Sigmoid colon (tissue), 7 donors: ENCODE measurements around the gene SH3PXD2B. TPM values are rescaled to one million over a fixed set of nuclear protein-coding genes. Genes with fewer than 3 reads are reported as not detected.

Experiments
- DNase-seq: peaks from one replicate; pipeline ENCODE4 v3.0.0-alpha.2; 2019
- H3K27ac ChIP-seq, 4 donors: fragments of 200-600 bp; sonication (generic); one replicate each; pipeline ENCODE4 v1.5.1; 2016 to 2019; ENCODE audit warnings: mild to moderate bottlenecking in 1 of 4
- H3K27me3 ChIP-seq, 3 donors: fragments of 200-600 bp; sonication (generic); one replicate each; pipeline ENCODE4 v1.5.1; 2019; ENCODE audit warnings: mild to moderate bottlenecking in 1 of 3
- H3K36me3 ChIP-seq, 4 donors: fragments of 200-600 bp; sonication (generic); one replicate each; pipeline ENCODE4 v1.5.1; 2016 to 2019
- H3K4me1 ChIP-seq, 4 donors: fragments of 200-600 bp; sonication (generic); one replicate each; pipeline ENCODE4 v1.5.1; 2017 to 2019
- H3K4me3 ChIP-seq, 4 donors: fragments of 200-600 bp; sonication (generic); one replicate each; pipeline ENCODE4 v1.5.1; 2017 to 2019; ENCODE audit warnings: mild to moderate bottlenecking in 2 of 4, moderate library complexity in 1 of 4
- H3K9me3 ChIP-seq, 4 donors: fragments of 200-600 bp in 3 of 4; sonication (generic) in 3 of 4; one replicate each; pipeline versions ENCODE4 v1.5.1 to v1.6.1; 2013 to 2019
- EP300 ChIP-seq, 4 donors: sonication (generic); formaldehyde crosslinking; IDR thresholded peaks; one replicate each; pipeline ENCODE4 v1.6.1; 2017; ENCODE audit warnings: antibody characterized with exemption in 4 of 4
- POLR2A ChIP-seq, 2 donors: fragments of 450-650 bp; IDR thresholded peaks; one replicate each; pipeline ENCODE4 v1.6.1; 2016; ENCODE audit warnings: antibody characterized with exemption in 2 of 2, mild to moderate bottlenecking in 2 of 2, moderate library complexity in 2 of 2
- POLR2AphosphoS5 ChIP-seq, 4 donors: sonication (generic); formaldehyde crosslinking; IDR thresholded peaks; one replicate each; pipeline ENCODE4 v1.6.1; 2017; ENCODE audit warnings: antibody characterized with exemption in 4 of 4
- WGBS, 2 donors: extraction: QIAGEN DNeasy Blood & Tissue Kit; methylation state at CpG; one replicate each; pipeline ENCODE4 v1.1.7; 2013; 5-methylcytosine and 5-hydroxymethylcytosine counted together
- intact Hi-C: fragments of 100-400 bp; cut with DNase I; formaldehyde crosslinking; loops from one replicate; pipeline ENCODE4 v1.15.1; 2023
- polyA plus RNA-seq, 3 donors: library from polyadenylated mRNA; stranded (reverse); fragments of 200-250 nt; gene quantifications; one replicate each; pipeline ENCODE4 v1.2.3, GENCODE V29; 2013
- total RNA-seq, 4 donors: library from RNA; depleted of rRNA; stranded (reverse); fragments of >200 nt; gene quantifications; one replicate each; pipeline ENCODE4 v1.1.0, GENCODE V29; 2016
- TF ChIP-seq, protein P1 (sequence below), 4 experiments: fragments of 450-650 bp in 3 of 4; fragments of 200-600 bp in 1 of 4; IDR thresholded peaks; one replicate each; pipeline ENCODE4 v1.5.1; 2016 to 2019; ENCODE audit warnings: antibody characterized with exemption in 4 of 4, mild to moderate bottlenecking in 3 of 4, moderate library complexity in 2 of 4
- donor health status: healthy with polysubstance abuse.
- donor health status: Bipolar disorder and iron deficiency.
- donor health status: healthy.

The SH3PXD2B gene
- total and polyA plus RNA-seq, 7 donors: 3.6 to 45.7 (median 19.3) TPM

- DNase-seq: no peak
- H3K27ac ChIP-seq: peak overlapping the region in 2 of 4 donors; percentile 93
- H3K4me1 ChIP-seq: peaks cover 0 to 30% (median 21%) of the 10 kb centered on the region in 4 donors
- WGBS, 2 donors: 76 to 79% methylated on average over 15 of the region's 15 CpGs
- H3K9me3 ChIP-seq: no peaks in the 10 kb centered on the region
- no peaks in the 10 kb centered on the region for H3K27me3 ChIP-seq
- H3K36me3 ChIP-seq: no peaks in the 10 kb centered on the region
- no peak overlapping the region for H3K4me3 ChIP-seq
- intact Hi-C loops: loop anchor here (2.0 to 10.0 kb wide), 3 partner anchors 179 to 901 kb away; partner anchors contain the start of gene NPM1
- TF ChIP-seq POLR2A (IDR thresholded peaks at IDR 0.05): no peak
- no peak for TF ChIP-seq EP300 (IDR thresholded peaks at IDR 0.05)
- TF ChIP-seq POLR2AphosphoS5 (IDR thresholded peaks at IDR 0.05): no peak
- TF ChIP-seq, protein P1, sequence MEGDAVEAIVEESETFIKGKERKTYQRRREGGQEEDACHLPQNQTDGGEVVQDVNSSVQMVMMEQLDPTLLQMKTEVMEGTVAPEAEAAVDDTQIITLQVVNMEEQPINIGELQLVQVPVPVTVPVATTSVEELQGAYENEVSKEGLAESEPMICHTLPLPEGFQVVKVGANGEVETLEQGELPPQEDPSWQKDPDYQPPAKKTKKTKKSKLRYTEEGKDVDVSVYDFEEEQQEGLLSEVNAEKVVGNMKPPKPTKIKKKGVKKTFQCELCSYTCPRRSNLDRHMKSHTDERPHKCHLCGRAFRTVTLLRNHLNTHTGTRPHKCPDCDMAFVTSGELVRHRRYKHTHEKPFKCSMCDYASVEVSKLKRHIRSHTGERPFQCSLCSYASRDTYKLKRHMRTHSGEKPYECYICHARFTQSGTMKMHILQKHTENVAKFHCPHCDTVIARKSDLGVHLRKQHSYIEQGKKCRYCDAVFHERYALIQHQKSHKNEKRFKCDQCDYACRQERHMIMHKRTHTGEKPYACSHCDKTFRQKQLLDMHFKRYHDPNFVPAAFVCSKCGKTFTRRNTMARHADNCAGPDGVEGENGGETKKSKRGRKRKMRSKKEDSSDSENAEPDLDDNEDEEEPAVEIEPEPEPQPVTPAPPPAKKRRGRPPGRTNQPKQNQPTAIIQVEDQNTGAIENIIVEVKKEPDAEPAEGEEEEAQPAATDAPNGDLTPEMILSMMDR (IDR thresholded peaks at IDR 0.05): no peak
Observed at GRCh38 chr5:172285226-172286143, 168.8 kb downstream of the SH3PXD2B start.

GRCh38 chr5:172284611-172284980 lies 169.7 kb downstream of the SH3PXD2B start:
- H3K36me3 ChIP-seq: no peaks in the 10 kb centered on the region
- H3K4me1 ChIP-seq: peaks cover 0 to 30% (median 21%) of the 10 kb centered on the region in 4 donors
- 2 to 6% methylated on average over 11 of the region's 11 CpGs for WGBS, 2 donors
- H3K27ac ChIP-seq: peak overlapping the region; percentile 93 to 96 (median 94)
- H3K9me3 ChIP-seq: no peaks in the 10 kb centered on the region
- TF ChIP-seq, protein P1 (IDR thresholded peaks at IDR 0.05): no peak
- no peak for TF ChIP-seq POLR2AphosphoS5 (IDR thresholded peaks at IDR 0.05)
- TF ChIP-seq POLR2A (IDR thresholded peaks at IDR 0.05): no peak
- no peak for TF ChIP-seq EP300 (IDR thresholded peaks at IDR 0.05)
- H3K4me3 ChIP-seq: peak overlapping the region; percentile 66 to 99 (median 91)
- no peak for DNase-seq
- intact Hi-C loops: loop anchor here (1.0 to 10.0 kb wide), 5 partner anchors 96 to 900 kb away; partner anchors contain the start of genes FBXW11, NPM1, SH3PXD2B and STK10
- H3K27me3 ChIP-seq: no peaks in the 10 kb centered on the region

DNA sequence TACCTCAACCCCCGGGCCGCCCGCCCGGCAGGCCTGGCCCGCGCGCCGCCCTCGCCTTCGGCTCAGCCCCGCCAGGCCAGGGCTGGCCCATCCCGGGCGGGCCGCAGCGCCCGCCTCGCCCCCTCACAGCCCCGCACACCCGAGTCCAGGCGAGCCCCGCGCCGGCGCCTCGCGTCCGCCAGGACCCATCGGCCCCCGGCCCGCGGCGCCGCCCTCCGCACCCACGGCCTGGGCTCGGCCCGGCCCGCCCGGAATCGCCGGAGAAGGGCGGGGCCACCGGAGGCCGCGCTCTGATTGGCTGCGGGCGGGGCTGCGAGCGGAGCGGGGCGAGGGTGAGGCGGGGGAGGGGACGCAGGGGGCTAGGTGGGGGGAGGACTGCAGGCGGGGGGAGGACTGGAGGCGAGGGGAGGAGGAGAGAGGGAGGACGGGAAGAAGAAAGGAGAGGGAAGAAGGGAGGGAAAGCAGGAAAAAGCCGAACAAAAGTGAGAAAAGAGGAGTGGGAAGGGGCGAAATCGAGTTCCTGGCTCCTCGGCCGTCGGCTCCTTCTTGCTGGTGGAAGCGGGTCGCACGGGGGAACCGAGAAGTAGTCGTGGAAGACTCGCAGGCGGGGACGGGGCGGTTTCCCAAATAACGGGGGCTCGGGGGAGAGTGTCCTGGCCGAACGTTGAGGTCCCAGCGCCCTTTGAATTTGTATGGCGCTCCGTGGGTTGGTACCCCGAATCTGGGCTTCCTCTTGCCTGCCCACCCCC lies 170.3 kb downstream of the SH3PXD2B start:
- H3K27ac ChIP-seq: peak overlapping the region; percentile 93 to 96 (median 94)
- peaks cover 0 to 30% (median 21%) of the 10 kb centered on the region in 4 donors for H3K4me1 ChIP-seq
- no peaks in the 10 kb centered on the region for H3K27me3 ChIP-seq
- peak; percentile 93 for DNase-seq
- H3K36me3 ChIP-seq: no peaks in the 10 kb centered on the region
- 0 to 1% methylated on average over 79 of the region's 79 CpGs for WGBS, 2 donors
- H3K4me3 ChIP-seq: peak overlapping the region; percentile 83 to 99 (median 91)
- no peaks in the 10 kb centered on the region for H3K9me3 ChIP-seq
- TF ChIP-seq POLR2AphosphoS5 (IDR thresholded peaks at IDR 0.05): peak in 3 of 4 donors; percentile 45 to 65 (median 54)
- no peak for TF ChIP-seq EP300 (IDR thresholded peaks at IDR 0.05)
- TF ChIP-seq, protein P1 (IDR thresholded peaks at IDR 0.05): no peak
- TF ChIP-seq POLR2A (IDR thresholded peaks at IDR 0.05): peak in 1 of 2 donors; percentile 39
- intact Hi-C loops: loop anchor here (1.0 to 10.0 kb wide), 5 partner anchors 96 to 899 kb away; partner anchors contain the start of genes FBXW11, NPM1, SH3PXD2B and STK10

DNA sequence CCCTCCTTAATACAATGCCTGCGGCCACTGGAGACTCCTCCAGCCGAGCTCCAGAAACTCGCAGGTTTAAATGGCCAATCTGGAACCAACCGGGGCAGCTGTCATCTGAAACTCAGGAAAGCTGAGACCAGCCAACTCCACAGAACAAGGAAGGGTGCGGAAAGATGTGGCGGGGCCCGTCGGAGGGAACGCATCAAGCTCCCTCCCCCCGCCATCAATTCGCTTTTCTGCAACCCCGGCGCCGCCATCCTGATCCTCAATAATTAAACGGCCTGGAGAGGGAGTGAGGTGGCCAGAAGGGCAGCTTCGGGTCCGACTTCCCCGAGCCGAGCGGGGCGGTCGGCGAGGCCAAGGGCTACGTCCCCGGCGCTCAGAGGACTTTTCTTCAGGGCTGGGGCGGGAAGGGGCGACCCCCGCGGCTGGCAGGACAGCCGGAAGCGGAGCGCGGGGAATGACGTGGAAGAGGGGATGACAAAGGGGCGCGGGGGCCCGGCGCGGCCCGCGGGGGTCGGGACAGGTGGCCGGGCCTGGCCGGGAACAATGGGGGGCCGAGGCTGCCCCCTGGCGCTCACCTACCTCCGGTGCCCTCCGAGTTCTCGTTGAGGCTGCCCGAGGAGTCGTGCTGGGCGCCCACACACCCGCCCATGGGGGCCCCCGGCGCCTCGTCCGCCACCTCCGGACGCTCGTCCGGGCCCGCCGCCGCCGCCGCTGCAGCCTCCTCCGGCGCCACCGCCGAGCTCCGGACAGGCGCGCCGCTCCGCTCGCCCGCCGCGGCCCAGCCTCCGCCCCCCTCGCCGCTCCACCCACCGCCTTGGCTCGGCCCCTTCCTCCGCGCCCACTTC lies 171.1 kb downstream of the SH3PXD2B start, which contains the start of gene UBTD2:
Gene UBTD2, minus strand, starts transcription at position 745 of the 842 bp plus-strand sequence. Its CDS starts 99 bp downstream, at position 646.
- peak within 1 kb of the TSS; percentile 93 to 96 (median 94) for H3K27ac ChIP-seq
- H3K36me3 ChIP-seq: no peaks in the 10 kb centered on the region
- peak; percentile 90 for DNase-seq
- peak within 1 kb of the TSS; percentile 83 to 99 (median 91) for H3K4me3 ChIP-seq
- no peaks in the 10 kb centered on the region for H3K27me3 ChIP-seq
- TF ChIP-seq, protein P1 (IDR thresholded peaks at IDR 0.05): peak in 2 of 4 experiments; percentile 42 to 49
- no peak for TF ChIP-seq EP300 (IDR thresholded peaks at IDR 0.05)
- TF ChIP-seq POLR2A (IDR thresholded peaks at IDR 0.05): peak in 1 of 2 donors; percentile 8
- peak in 2 of 4 donors; percentile 22 to 24 for TF ChIP-seq POLR2AphosphoS5 (IDR thresholded peaks at IDR 0.05)
- H3K4me1 ChIP-seq: peaks cover 0 to 30% (median 21%) of the 10 kb centered on the region in 4 donors
- intact Hi-C loops: loop anchor here (5.0 to 10.0 kb wide), 3 partner anchors 169 to 898 kb away; partner anchors contain the start of genes FBXW11, NPM1 and SH3PXD2B
- H3K9me3 ChIP-seq: no peaks in the 10 kb centered on the region
- 1% methylated on average over 87 of the region's 87 CpGs for WGBS, 2 donors
